H54 (cell line): ENCODE measurements around the gene FLNA.

Source experiments
- DNase-seq: peaks from one replicate; pipeline ENCODE4 v3.0.0; 2011; ENCODE audit warnings: low spot score, mixed read lengths; ENCODE audit not compliant: insufficient read length
- FAIRE-seq: peaks from 3 replicates; lab custom pipeline; 2011; peaks lifted over from hg19 to GRCh38; lab: Jason Lieb, UNC
- POLR2A ChIP-seq: IDR thresholded peaks from 2 replicates; pipeline ENCODE4 v1.6.1; 2011; ENCODE audit warnings: low read depth, mild to moderate bottlenecking, low read length

Gene FLNA

DNA sequence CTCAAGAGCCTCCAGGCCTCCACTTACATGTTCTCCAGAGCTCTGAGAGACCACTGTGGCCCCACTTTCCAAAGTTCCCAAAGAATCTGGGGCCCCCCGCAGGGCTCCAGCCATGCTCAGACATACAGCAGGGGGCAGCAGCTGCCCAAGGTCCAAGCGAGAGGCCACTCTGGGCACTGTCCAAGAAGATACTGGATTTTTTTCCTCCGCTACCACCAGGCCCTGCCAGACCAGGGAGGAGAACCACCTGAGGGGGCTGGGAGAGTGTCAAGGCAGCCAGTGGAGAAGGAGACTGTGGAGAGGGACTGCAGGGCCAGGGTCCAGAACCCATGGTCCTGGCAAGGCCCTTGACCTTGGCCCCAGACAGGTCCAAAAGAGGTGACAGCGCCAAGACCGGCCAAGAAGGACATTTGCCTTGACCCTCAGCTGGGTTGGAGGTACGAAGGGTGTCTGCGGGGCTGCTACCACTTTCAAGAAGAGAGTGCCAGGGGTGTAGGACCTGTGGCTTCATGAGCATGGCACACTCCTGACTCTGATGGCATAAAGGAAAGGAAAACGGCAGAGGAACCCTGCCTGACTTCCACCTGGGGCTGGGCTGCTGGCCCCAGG lies 10.0 kb upstream of the FLNA start:
- no peak for FAIRE-seq
- TF ChIP-seq POLR2A: no peak
- no peak for DNase-seq

DNA sequence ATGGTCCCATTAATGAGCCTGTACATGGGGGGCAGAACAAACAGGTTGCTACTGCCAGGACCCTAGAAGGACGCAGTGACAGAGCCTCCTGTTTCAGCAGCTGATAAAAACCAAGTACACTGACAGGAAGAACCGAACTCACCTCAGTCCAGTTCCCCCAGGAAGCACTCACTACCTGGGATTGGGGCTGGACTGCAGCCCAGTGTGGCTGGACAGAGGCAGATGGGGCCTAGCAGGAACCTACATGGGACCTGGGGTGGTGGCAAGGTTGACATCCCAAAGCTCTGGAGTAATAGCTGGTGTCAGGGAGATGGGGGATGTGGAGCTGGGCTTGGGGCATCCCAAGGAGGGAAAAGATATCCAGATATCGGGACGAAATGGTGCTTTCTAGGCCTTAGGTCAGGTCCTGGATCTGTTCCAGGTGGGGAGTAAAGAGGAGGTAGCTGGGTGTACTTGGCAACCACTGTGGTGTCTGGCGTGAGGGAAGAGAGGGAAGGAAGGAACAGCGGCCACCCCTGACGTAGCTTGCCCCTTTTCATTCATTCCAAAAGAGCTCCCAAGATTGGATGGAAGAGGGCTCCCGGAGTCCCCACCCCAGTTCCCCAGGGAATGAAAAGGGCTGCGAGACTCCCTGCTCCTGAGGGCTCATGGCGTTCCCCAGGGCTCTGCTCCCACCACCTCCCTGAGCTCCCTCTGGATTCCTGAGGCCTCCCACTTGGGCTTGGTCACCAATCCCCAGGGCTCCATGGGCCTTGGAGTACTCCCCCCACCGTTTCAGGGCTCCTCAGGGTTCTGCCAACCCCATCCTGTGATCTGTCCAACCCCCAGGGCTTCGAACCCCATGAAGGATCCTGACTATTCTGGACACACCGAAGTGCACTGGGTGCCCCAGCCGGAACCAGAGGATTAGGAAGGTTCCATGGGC lies 9.2 kb upstream of the FLNA start:
- DNase-seq: no peak
- no peak for TF ChIP-seq POLR2A
- no peak for FAIRE-seq

GRCh38 chrX:154382483-154383069 lies 8.1 kb upstream of the FLNA start:
- no peak; the same call in none of the 2 replicates for TF ChIP-seq POLR2A
- FAIRE-seq (no peak), DNase-seq (no peak)

GRCh38 chrX:154381271-154381670 lies 6.8 kb upstream of the FLNA start:
- no peak for TF ChIP-seq POLR2A
- no peak for DNase-seq
- FAIRE-seq: no peak

DNA sequence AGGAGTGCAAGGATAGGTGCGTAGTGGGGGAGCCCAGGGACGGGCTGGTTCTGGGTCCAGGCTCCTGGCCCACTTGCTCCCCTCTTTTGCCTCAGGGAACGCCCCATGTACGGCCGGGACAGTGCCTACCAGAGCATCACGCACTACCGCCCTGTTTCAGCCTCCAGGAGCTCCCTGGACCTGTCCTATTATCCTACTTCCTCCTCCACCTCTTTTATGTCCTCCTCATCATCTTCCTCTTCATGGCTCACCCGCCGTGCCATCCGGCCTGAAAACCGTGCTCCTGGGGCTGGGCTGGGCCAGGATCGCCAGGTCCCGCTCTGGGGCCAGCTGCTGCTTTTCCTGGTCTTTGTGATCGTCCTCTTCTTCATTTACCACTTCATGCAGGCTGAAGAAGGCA lies 6.4 kb upstream of the FLNA start:
- no peak for TF ChIP-seq POLR2A
- FAIRE-seq (no peak), DNase-seq (no peak)

GRCh38 chrX:154380153-154380552 lies 5.7 kb upstream of the FLNA start:
- no peak for TF ChIP-seq POLR2A
- DNase-seq: no peak
- no peak for FAIRE-seq

DNA sequence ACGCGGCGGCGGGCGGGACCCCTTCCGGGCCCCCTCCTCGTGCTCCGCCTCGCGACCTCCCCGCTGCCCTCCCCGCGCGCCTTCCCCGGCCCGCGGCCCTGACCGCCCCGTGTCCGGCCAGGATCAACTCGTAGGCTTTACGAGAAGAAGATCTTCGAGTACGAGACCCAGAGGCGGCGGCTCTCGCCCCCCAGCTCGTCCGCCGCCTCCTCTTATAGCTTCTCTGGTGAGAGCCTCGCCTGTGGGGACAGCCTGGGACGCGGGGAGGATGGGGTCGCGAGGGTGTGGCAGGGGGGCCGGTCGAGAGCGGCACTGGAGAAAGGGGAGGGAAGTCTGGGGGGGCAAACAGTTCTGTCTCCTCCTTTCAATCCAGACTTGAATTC lies 5.1 kb upstream of the FLNA start:
- FAIRE-seq (no peak), DNase-seq (no peak)
- no peak for TF ChIP-seq POLR2A

- peak; percentile 74; the same call in 1 of the 2 replicates for TF ChIP-seq POLR2A
- no peak for FAIRE-seq
- DNase-seq: peak; percentile 51
Observed at GRCh38 chrX:154378799-154379568, 4.5 kb upstream of the FLNA start, which contains the start of gene EMD. EMD (plus strand) TSS chrX:154379295; CDS start chrX:154379485, 190 bp downstream.

GRCh38 chrX:154378059-154378798 lies 3.8 kb upstream of the FLNA start:
- FAIRE-seq: no peak
- TF ChIP-seq POLR2A: peak; percentile 65
- DNase-seq: no peak

DNA sequence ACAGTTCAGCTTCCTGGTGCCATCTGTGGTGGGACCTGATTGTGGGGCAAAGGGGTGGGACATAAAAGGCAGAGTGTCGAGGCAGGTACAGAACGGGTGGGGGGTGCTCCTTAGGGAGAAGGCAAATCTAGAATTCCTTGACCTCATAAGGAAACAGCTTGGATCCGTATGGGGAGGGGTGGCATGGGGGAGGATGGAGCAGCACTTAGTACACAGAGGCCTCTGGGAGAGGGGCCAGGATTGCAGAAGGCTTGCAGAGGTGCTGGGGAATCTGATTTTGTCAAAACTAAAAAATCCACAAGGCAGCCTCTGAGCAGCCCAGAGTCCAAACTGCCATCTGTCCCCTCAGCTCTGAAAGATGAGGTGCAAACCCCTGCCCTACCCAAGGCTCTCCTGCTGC lies 2.3 kb upstream of the FLNA start:
- FAIRE-seq: no peak

GRCh38 chrX:154375156-154375504 lies 696 bp upstream of the FLNA start:
- FAIRE-seq (no peak), DNase-seq (no peak)
- no peak for TF ChIP-seq POLR2A

More for the DNA sequence above, 2.3 kb upstream of the FLNA start:
- no peak for DNase-seq
- TF ChIP-seq POLR2A: no peak

- DNase-seq: peak; percentile 44
- FAIRE-seq: no peak
Observed at GRCh38 chrX:154373340-154374306, 811 bp downstream of the FLNA start.

More at GRCh38 chrX:154373340-154374306, 811 bp downstream of the FLNA start:
- TF ChIP-seq POLR2A: no peak
